ACC112 (cell line): ENCODE data around the gene SIRT2.
"Not testable (repeated sequence)": the region's sequence is repeated elsewhere in the genome, so short reads cannot be mapped to it uniquely, and the experiment has no call there.

Experiments
- H2AFZ ChIP-seq: fragments of 200-600 bp; sonication (generic); one replicate; pipeline ENCODE4 v1.6.0; 2017; ENCODE audit warnings: antibody characterized with exemption, low read length; ENCODE audit not compliant: unreplicated experiment
- H3K27ac ChIP-seq: fragments of 200-600 bp; sonication (generic); 2 replicates; pipeline ENCODE4 v1.5.1; 2014; ENCODE audit warnings: low read depth, mild to moderate bottlenecking, antibody characterized with exemption, low read length, moderate library complexity
- H3K27me3 ChIP-seq: fragments of 200-600 bp; sonication (generic); 2 replicates; pipeline ENCODE4 v1.6.1; 2014; ENCODE audit warnings: mild to moderate bottlenecking, antibody characterized with exemption, low read length, moderate library complexity, mixed read lengths; ENCODE audit not compliant: insufficient read depth
- H3K36me3 ChIP-seq: fragments of 200-600 bp; sonication (generic); 2 replicates; pipeline ENCODE4 v1.6.1; 2016; ENCODE audit warnings: mild to moderate bottlenecking, antibody characterized with exemption, low read length, moderate library complexity, mixed read lengths; ENCODE audit not compliant: insufficient read depth
- H3K4me1 ChIP-seq: fragments of 200-600 bp; sonication (generic); one replicate; pipeline ENCODE4 v1.6.1; 2016; ENCODE audit warnings: low read length, mixed read lengths; ENCODE audit not compliant: insufficient read depth, unreplicated experiment, control insufficient read depth
- H3K4me3 ChIP-seq: fragments of 200-600 bp; sonication (generic); 2 replicates; pipeline ENCODE4 v1.5.1; 2014; ENCODE audit warnings: mild to moderate bottlenecking, low read depth, low read length
- H3K79me2 ChIP-seq: fragments of 200-600 bp; sonication (generic); one replicate; pipeline ENCODE4 v1.6.0; 2016; ENCODE audit warnings: low read length; ENCODE audit not compliant: control insufficient read depth, unreplicated experiment, insufficient read depth

SIRT2 gene

DNA sequence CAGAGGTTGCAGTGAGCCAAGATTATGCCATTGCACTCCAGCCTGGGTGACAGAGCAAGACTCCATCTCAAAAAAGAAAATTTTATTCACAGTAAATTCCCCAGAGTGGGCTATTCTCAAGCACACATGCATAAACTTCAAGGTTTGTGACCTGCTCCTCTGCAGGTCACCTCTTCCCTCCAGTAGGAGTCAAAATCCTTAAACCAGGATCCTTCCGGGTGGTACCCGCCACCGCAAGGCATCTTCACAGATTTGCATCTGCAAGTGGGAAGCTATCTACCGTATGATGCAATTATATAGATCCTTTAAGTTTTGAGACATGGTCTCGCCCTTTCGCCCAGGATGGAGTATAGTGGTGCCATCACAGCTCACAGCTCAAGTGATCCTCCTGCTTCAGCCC lies 64.8 kb downstream of the SIRT2 start:
- no peaks in the 10 kb centered on the region for H3K79me2 ChIP-seq
- H3K36me3 ChIP-seq = peaks cover 7% of the 10 kb centered on the region; the same call in 1 of the 2 replicates
- peaks cover 24% of the 10 kb centered on the region for H3K4me1 ChIP-seq
- no peaks in the 10 kb centered on the region for H3K27me3 ChIP-seq
- no peak overlapping the region for H2AFZ ChIP-seq
- no peak overlapping the region for H3K4me3 ChIP-seq
- no peak overlapping the region for H3K27ac ChIP-seq

DNA sequence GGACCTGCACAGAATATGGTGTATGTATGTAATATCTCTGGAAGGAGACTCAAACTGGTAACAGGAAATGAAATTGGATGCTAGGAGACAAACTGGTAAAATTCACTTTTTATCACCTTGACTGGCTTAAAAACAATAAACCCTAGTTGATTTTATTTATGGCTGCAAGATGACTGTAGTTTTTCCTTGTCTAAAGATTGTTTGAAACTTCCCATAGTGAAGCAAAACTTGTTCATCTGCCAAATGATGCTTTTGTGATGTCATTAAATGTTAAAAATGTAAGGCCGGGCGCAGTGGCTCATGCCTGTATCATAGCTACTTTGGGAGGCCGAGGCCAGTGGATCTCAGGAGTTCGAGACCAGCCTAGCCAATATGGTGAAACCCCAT lies 65.3 kb downstream of the SIRT2 start:
- H2AFZ ChIP-seq = no peak overlapping the region
- peaks cover 27% of the 10 kb centered on the region for H3K4me1 ChIP-seq
- H3K27me3 ChIP-seq = no peaks in the 10 kb centered on the region
- no peak overlapping the region for H3K27ac ChIP-seq
- no peaks in the 10 kb centered on the region for H3K79me2 ChIP-seq
- no peak overlapping the region for H3K4me3 ChIP-seq
- H3K36me3 ChIP-seq = peaks cover 7% of the 10 kb centered on the region; the same call in 1 of the 2 replicates

DNA sequence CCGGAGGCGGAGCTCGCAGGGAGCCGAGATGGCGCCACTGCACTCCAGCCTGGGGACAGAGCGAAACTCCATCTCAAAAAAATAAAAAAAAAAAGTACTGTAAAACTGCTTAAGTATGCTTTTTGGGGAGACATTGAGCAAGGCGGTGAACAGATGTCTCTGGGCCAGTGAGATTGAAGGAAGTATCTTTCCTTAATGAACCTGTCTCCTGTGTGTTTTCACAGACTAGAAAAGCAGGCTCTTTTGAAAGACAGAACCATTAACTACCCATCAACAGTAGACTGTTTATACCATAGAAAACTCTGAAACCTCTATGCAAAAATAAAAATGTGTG lies 66.4 kb downstream of the SIRT2 start:
- H3K27me3 ChIP-seq = no peaks in the 10 kb centered on the region
- H3K36me3 ChIP-seq = peaks cover 7% of the 10 kb centered on the region; the same call in 1 of the 2 replicates
- H2AFZ ChIP-seq = no peak overlapping the region
- H3K27ac ChIP-seq = no peak overlapping the region
- peaks cover 27% of the 10 kb centered on the region for H3K4me1 ChIP-seq
- H3K4me3 ChIP-seq = no peak overlapping the region
- no peaks in the 10 kb centered on the region for H3K79me2 ChIP-seq

DNA sequence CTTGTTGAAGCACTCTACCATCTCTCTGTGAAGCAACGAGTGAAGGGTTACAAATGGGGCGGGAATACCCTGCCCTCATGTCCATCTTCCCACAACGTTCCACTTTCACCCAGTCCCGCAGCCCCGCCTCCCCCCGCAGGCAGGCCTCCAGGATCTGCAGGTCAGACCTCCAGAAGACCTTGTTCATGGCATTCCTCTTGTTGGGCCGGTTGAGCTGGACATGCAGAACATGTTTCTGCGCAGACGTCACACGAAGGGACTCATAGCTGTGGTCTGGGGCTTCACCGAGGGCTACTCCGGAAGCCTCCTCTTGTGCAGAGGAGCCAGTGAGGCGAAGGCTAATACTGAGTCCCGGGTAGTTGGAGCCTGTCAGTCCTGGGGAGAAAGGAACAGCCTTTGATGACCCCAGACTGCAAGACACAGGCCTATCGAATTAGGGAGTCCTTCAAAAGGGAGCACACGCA lies 68.2 kb downstream of the SIRT2 start:
- peak overlapping the region; percentile 72 for H3K4me3 ChIP-seq
- no peaks in the 10 kb centered on the region for H3K36me3 ChIP-seq
- peak overlapping the region; percentile 87 for H3K27ac ChIP-seq
- peak overlapping the region; percentile 28 for H2AFZ ChIP-seq
- H3K27me3 ChIP-seq = no peaks in the 10 kb centered on the region
- H3K79me2 ChIP-seq = no peaks in the 10 kb centered on the region
- peaks cover 27% of the 10 kb centered on the region for H3K4me1 ChIP-seq

DNA sequence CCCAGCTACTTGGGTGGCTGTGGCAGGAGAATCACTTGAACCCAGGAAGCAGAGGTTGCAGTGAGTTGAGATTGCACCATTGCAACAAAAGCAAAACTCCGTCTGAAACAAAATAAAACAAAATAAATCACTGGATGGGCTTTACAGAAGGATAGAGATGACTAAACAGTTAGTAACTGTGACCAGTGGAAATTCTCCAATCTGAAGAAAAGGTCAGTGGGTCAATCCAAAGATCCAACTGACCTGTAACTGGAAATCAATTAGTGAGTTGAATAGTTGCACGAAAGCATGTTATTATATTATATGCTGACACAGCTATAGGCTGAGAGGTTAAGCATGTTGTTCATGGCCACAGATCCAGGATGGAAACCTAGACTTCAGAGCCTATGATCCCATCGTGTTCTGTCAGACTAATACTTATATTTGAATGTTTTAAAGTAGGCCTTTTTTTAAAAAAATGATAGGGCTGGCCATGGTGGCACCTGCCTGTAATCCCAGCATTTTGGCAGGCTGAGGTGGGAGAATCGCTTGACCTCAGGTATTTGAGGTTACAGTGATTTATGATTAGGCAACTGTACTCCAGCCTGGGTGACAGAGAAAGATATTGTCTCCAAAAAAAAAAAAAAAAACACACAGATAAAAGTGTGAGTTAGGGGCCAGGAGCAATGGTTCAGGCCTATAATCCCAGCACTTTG lies 69.2 kb downstream of the SIRT2 start:
- Histone ChIP-seq H3K27me3 (no peaks in the 10 kb centered on the region), H2AFZ (no peak overlapping the region), H3K36me3 (no peaks in the 10 kb centered on the region), H3K27ac (peak overlapping the region; percentile 87), H3K4me1 (peaks cover 22% of the 10 kb centered on the region), H3K79me2 (no peaks in the 10 kb centered on the region), H3K4me3 (no peak overlapping the region; the same call in 1 of the 2 replicates)

DNA sequence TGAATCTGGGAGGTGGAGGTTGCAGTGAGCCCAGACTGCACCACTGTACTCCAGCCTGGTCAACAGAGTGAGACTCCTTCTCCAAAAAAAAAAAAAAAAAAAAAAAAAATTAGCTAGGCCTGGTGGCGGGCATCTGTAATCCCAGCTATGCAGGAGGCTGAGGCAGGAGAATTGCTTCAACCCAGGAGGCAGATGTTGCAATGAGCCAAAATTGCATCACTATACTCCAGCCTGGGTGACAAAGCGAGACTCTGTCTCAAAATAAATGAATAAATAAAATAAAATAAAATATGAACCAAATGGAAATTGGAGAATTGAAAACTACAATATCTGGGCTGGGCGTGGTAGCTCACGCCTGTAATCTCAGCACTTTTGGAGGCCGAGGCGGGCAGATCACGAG lies 70.2 kb downstream of the SIRT2 start:
- Histone ChIP-seq H3K27ac (peak overlapping the region; percentile 87), H3K4me1 (peaks cover 22% of the 10 kb centered on the region)
- not testable (repeated sequence) for H3K27me3 ChIP-seq, H3K79me2 ChIP-seq, H3K4me3 ChIP-seq, H3K36me3 ChIP-seq, H2AFZ ChIP-seq
